M059J (cell line): ENCODE measurements around the gene FBN2. TPM values are rescaled to one million over a fixed set of nuclear protein-coding genes. Genes with fewer than 3 reads are reported as not detected.
"Not testable (repeated sequence)": the region's sequence is repeated elsewhere in the genome, so short reads cannot be mapped to it uniquely, and the experiment has no call there.

Experiments
- DNase-seq: peaks from one replicate; pipeline ENCODE4 v3.0.0-alpha.2; 2012; ENCODE audit warnings: low read depth
- total RNA-seq: library from RNA; depleted of rRNA; stranded (reverse); fragments of >200 nt; shearing (Covaris generic); gene quantifications from 2 replicates; pipeline ENCODE4 v1.2.3, GENCODE V29; 2014

Gene FBN2
- total RNA-seq, 1 experiment from 2014 or later, result 0.37 TPM

DNA sequence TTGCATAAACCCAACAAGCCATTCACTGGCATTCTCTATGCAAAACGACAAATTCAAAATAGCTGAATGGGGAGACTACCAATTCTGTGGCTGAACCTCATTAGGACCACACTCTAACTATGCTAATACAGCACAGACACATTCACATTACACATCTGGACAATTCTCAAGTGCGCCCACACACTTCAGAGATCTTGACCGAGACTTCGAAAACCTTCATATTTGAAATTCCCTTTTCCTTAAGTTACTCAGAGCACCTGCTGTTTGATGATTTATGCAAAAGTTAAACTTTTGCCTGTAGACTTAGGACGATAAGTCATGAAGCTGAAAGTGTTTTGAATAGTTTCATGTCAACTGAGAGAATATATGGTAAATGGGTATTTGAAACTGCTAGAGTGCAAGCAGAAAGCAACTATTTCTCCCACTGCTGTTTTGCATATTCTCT lies 111.9 kb downstream of the FBN2 start:
- DNase-seq, result no peak

DNA sequence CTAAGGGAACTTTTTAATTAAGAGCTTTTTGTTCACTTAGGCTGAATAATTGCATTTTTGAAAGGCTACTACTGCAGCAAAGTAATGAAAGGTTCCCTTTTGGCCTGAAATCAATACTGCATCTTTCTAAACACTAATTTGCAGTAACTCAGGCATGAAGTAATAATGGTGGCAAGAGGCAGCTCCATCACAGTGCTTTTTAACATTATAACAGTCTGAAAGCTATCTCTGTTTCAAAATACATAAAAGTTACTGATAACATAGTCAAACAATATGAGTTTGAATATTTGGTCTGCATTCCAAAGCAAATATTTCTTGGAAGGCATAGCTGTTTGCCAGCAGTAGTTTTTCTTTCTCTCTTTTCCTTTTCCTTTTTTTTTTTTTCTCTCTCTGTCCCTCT lies 113.4 kb downstream of the FBN2 start:
- no peak for DNase-seq

DNA sequence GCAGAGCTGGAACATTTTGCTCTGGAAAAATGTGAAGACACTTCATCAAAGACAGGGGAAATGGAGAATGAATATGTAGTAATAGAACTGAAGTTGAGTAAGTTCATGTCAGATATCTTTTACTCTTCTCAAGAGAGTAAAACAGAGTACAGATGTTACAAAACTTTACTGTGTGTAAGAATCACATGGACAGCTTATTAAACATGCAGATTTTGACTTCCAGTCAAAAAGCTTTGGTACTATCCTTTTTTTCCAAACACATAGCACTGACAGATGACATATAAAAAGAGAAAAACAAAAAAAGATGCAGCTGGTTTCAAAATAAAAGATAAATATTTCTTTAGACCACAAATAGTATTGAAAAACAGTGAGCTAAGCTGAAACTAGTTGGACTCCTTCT lies 115.4 kb downstream of the FBN2 start:
- no peak for DNase-seq

DNA sequence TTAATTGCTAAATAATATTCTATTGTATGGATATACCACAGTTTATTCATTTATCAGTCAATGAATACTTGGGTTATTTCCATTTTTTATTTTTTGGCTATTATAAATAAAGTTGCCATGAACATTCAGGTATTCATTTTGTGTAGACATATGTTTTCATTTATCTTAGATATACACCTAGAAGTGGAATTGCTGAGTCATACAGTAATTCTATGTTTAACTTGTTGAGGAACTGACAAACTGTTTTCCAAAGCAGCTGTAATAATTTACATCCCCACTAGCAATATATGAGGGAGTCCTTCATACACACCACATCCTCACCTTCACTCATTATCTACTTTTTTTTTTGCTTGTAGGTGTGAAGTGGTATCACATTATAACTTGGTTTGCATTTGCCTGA lies 123.6 kb downstream of the FBN2 start:
- DNase-seq, result no peak

DNA sequence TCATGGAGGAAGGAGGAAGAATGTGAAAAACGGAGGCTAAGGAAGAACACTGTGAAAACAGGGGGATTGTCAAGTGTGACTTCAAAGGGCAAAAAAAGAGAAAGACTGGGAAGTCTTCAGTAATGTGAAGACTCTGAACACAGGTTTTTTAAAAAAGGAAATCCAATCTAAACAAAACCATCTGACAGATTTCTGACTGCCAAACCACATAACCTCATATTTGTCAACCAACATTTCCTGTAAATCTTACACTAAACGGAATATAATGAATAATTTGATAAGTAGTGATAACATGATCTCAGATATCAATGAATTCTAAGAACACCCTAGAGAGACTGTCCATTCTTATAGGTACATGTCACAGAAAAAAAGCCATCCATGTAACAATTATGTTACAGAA lies 124.7 kb downstream of the FBN2 start:
- DNase-seq, result no peak

DNA sequence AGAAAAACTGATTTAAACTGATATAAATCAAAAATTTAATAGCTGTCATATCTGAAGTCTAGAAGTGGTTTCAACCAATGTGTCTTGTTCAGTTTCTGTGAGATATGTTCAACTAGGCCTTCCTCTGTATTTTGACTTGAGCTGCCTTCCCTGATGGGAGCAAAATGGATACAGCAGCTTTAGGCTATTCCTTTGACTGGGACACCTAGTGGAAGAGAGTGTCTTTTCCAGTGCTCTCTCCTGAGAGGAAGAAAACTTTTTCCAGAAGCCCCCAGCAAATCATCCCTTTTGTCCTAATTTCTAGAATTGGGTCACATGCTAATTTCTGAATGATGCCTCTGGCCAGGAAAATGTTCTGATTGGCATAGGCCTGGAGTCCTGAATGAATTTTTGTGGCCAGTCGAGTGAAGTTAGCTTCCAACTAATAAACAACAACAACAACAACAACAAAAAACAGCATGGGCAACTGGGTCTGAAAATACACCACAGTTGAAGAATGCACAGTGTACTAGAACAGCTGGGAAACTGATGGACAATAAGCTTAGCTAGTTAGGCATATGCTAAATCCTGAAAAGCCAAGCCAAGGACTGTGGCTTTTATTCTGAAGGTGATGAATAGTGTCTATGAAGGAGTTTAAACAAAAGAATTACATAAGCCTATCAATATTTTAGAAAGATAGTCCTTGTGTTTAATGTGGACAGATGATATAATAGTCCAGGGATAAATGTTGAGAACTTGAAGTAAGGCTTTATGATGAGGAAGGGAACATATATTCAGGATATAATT lies 125.7 kb downstream of the FBN2 start:
- no peak for DNase-seq

DNA sequence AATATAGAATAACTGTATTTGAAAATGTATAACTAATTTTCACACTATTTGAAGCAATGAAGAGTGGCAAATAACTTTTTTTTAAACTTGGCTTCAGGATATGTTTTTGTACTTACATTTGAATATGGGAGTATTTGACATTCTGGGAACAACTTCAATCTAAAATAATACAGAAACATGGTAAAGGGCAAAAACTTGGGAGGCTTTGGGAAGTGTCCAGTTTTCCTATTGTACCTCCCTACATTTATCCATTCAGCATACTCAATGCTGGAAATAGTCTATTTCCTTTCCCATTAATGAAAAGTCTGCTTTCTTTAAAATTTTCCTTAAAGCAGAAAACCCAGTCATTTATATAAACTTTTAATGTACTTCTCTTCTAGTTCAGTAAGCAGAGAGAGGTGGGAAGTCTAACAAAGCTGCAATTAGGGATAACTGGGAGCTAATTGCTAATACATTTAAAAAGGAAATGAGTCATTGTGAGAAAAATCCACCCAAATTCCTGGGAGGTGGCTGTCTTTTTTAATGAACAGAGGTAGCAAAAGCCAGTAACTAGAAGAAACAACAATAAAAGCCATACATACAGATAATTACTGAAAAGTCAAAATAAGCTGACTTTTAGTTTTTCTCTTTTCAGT lies 128.8 kb downstream of the FBN2 start:
- DNase-seq, result no peak

DNA sequence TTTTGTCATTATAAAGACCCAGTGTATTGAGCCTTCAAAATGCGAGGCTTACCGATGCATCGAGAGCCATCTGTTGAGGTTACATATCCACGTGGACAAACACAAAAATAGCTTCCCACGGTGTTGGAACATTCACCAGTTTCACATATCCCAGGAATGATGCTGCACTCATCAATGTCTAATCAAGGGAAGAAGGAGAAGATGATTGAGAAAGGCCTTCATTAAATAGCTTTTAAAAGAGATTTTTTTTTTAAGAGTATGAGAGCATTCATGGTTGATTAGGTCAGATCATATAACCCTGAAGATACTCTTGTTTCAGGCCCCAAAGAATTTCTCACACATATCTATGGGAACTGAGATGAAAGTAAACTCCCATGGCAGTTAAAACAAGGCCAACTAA lies 129.4 kb downstream of the FBN2 start:
- no peak for DNase-seq

DNA sequence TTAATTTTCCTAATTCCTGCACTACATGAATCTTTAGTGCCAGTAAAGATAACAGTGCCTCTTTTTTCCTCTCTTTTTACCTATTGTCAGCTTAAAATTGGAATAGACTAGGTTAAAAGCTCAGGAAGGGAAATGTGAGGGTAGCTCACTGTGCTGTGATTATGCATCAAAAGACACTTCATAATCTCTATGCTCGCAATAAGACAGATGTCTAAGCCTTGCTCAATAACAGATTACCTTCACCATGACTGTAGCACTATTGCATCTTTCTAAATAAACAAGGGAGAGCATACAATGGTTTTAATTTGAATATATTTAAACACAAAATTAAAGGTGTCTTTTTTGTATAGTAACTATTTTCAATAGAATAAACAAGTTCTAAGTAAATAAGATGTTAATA lies 130.1 kb downstream of the FBN2 start:
- DNase-seq, result no peak

DNA sequence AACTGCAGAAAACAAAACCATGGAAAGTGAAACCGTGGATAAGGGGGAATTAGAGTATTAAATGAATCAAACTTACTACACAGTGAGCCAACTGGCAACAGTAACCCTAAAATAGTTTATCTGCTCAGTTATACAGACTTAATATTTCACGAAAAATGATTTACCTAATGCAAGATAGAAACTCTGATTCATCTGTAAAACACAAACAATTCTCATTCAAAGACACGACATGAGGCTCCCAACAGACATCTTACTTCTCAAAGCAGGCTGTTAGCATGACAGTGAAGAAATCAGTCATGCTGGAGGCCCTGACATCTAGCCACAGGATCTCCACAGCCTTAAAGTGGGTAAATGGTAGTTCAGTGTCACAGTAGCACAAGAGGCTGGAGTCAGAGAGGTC lies 131.2 kb downstream of the FBN2 start:
- no peak for DNase-seq

DNA sequence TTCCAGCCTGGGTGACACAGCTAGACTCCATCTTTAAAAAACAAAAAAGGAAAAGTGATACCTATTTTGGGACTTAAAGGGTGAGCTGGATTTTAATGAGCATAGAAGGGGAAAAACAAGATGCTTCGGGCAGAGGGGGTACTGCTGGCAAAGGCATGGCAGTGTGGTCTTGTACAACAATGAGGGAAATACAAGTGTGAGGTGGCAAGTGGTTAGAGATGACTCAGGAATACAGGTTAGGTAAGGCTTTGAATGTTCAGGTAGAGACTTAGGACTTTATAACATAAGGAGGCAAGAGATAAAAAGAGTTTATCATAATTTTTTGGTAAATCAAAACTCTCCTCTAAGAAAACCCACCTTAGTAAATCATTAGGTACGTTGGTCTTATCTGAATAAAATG lies 132.9 kb downstream of the FBN2 start:
- no peak for DNase-seq

DNA sequence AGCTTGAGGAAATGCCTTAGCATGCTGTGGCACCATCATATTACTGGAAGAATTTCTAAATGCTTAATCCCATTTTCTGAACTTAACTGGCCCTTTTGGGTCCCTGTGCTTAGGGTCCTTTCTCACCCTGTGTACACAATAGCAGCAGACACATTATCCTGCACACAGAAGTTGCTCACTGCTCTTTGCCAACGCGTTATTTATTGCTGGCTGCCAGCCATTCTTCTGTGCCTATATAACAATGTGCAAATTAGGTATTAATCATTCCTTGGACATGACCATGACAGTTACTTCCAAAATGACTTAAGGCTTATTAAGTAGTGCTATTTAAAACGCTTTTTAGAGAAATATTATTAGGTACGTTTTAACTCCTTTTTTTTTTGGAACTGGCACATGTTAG lies 134.7 kb downstream of the FBN2 start:
- DNase-seq, result no peak

DNA sequence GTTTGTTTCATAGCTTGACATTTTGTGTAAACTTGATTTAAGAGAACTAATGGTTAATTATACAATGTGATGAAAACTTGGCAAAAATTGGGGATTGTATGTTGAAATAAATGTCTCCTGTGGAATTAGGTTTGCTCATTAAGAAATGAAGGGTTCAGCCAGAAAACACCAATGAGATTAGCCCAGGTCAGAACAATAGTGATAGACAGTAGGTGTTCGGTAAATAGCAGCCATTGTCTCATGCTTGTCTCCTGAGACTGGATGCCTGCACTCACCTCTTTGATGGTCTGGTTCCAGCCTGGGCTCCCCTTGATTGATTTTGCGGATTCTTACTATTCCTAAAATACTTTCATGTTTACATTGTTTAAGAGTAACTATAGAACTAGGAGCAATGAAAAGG lies 135.5 kb downstream of the FBN2 start:
- no peak for DNase-seq

DNA sequence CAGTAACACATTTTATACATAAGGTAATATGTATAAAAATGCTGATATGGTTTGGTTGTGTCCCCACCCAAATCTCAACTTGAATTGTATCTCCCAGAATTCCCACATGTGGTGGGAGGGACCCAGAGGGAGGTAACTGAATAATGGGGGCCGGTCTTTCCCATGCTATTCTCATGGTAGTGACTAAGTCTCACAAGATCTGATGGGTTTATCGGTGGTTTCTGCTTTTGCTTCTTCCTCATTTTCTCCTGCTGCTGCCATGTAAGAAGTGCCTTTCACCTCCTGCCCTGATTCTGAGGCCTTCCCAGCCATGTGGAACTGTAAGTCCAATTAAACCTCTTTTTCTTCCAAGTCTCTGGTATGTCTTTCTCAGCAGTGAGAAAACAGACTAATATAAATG lies 137.3 kb downstream of the FBN2 start:
- DNase-seq, result not testable (repeated sequence)

DNA sequence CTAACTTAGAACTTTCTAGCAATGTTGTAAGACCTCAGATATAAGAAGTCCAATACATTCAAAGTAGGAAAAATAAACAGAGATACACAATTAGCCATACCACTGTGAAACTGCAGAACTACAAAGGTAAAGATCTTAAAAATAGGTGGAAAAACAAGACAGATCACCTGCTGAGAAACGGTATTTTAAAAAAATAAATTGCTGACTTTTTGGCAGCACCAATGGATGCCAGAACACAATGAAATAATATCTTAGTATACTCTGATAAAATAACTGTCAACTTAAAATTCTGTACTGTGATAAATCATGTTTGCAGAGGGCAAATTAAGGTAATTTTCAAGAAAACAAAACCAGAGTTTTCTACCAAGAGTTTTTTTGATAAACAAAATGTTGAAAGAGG lies 138.9 kb downstream of the FBN2 start:
- DNase-seq, result no peak

DNA sequence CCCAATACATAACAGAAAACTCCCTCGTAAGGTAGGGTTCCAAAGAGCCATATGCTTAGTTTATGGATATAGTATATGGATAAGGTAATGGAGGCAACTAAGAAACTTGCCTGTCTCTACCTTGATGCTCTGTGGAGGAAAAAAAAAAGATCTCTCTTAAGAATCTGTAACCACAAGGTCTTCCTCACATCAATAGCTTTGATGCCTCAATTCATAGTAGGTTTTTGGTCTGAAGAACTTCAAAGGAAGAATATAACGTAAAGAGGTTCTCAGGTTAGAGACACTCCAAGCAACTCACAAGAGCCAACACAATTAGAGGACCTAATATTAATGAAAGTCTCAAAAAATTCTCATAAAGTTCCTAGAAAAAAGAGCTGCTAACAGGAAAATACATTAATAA lies 140.2 kb downstream of the FBN2 start:
- DNase-seq, result no peak

DNA sequence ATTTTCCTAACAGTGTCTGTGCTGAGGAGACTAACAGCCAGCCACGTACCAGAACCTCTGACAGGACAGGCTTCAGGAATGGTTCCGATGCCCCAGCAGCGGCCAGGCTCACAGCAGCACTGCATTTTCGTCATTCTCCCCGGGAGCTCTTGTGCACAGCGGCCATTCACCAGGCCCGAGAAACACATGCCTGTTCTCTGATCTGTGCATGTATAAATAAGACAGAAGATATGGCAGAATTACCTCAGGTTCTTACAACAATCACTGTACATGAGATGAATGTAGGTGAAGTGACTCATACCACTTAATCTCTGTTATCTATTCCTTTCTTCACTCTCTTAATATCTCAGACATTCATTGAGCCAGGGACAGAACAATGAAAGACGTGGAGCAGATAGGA lies 143.0 kb downstream of the FBN2 start:
- no peak for DNase-seq

DNA sequence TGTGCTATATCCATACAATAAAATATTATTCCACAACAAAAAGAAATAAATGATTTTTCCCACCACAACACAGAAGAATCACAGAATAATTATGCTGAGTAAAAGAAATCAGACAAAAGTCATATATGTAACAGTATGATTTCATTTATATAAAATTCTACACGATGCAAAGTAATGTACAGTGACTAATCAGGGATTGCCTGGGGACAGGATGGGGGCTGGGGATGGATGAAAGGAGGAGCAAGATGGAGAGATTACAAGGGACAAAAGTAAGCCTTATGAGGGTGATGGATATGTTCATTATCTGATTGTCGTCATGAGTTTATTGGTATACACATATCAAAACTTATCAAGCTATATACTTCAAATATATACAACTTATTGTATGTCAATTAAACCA lies 154.0 kb downstream of the FBN2 start:
- no peak for DNase-seq

DNA sequence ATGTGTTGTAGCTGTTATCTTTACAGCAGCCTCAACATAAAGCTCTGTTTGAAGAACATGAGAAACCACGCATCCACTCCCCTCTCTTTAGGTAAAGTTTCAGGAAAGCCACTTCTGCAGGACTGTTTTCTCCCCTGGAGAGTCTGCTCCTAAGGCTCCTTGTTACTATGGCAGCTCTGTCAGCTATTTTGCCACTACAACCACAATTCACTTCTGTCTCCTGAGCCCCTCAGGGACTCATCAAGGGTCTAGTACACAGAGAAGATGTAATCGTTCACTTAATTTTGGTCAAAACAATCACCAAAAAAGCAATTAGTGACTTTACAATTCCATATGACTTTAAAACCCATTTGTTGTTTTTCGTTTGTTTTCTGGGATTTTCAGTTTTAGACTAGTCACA lies 157.7 kb downstream of the FBN2 start:
- no peak for DNase-seq

DNA sequence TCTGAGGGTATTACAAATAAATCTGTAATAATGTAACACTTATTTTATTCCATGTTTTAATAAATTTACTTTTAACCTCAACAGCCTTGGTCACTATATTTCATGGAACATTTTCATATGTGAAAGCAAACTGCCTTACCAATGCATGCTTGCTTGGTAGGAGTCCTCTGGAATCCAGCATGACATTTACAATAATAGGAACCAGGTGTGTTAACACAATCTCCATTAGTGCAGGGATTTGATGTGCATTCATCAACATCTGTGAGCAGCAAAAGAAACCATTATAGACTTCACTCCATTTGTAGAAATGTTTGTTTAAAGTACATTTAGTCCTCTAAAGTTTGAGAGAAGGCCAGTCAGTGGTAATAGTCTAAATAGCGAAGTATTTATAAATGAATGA lies 159.4 kb downstream of the FBN2 start:
- DNase-seq, result no peak

DNA sequence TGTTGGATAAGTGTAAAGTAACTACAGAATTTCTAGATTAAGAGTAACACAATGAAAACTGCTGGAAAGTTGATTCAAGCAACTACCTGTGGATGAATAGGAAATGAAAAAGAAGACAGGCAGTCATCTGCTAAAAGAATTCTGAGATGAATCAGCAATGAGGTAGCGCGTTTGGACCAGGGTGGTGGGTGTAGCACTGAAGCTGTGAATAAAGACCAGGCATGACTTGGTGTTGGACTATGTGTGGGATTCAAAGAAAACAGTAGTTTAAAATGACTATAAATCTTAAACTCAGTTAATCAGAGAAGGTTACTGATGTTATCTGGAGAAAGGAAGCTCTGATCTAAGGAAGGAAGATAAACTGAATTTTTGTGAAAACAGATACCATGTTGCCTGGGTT lies 159.8 kb downstream of the FBN2 start:
- DNase-seq, result no peak

DNA sequence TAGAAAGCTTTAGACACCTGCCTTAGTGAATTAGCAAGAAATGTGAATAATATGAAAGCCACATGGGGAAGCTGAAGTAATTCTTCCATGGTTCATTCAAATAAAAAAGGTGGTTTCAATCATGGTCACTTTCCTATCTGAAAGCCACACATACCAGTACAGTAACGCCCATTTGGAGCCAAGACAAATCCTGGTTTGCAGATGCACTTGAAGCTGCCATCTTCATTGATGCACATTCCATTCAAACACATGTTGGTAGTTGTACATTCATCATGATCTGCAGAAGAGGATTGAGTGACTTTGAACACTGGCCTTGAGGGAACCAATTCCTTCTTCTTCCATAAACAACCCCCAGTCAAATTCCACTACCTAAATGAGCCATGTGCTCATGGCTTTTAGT lies 161.5 kb downstream of the FBN2 start:
- no peak for DNase-seq

DNA sequence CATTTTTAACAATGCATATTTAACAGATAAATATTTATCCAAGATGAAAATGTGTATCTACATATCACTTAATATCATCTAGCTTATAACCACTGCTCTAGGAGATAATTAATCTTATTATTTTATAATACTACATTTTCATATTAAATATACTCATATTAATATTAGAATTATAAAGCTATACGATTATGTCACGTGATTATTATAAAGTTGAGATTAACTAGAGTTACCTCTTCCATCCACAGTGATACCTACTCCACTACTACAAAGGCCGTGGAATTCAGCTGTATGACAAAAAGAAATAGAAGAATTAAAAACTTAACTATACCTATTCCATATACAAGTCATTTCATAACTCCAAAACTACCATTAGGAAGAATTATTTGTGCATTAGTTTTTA lies 171.9 kb downstream of the FBN2 start:
- DNase-seq, result no peak

DNA sequence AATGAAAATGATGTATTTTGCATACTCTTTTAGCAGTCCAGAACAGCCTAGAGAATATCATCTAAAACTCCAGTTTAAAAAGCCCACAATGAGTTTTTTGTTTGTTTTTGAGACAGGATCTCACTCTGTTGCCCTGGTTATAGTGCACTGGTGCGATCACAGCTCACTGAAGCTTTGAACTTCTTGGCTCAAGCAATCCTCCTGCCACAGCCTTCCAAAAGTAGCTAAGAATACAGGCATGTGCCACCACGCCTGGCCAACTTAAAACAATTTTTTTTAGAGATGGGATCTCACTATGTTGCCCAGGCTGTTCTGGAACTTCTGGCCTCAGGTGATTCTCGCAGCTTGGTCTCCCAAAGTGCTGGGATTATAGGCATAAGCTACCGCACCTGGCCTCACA lies 175.7 kb downstream of the FBN2 start:
- DNase-seq, result no peak
